Measurements from ENCODE around the gene MRPS10.
"Not testable (repeated sequence)": the region's sequence is repeated elsewhere in the genome, so short reads cannot be mapped to it uniquely, and the experiment has no call there.

Gene MRPS10

GRCh38 chr6:42236682-42237473, 19.2 kb upstream of the MRPS10 start:
- no peak for DNase-seq

- no peak for DNase-seq
These were observed 18.4 kb upstream of the MRPS10 start for GRCh38 chr6:42236030-42236429.

DNA sequence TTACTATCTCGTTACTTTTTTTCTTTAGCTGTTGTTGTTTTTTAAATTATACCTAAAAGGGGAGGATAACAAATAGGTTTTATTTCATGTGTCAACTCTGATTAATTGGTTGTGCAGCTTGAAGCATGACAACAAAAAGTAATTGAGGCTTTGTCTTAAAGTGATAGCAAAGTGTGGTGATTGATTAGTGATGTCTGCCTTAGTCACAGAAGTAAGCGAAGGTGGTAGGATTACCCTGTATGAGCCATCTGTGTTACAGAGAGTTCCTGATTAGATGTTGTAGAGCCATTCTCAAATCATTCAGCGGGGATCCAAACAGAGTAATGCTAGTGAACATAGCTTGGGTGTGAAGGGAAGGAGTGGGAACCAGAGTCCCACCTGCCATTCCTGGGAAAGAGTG, 14.4 kb upstream of the MRPS10 start:
- DNase-seq: no peak

DNA sequence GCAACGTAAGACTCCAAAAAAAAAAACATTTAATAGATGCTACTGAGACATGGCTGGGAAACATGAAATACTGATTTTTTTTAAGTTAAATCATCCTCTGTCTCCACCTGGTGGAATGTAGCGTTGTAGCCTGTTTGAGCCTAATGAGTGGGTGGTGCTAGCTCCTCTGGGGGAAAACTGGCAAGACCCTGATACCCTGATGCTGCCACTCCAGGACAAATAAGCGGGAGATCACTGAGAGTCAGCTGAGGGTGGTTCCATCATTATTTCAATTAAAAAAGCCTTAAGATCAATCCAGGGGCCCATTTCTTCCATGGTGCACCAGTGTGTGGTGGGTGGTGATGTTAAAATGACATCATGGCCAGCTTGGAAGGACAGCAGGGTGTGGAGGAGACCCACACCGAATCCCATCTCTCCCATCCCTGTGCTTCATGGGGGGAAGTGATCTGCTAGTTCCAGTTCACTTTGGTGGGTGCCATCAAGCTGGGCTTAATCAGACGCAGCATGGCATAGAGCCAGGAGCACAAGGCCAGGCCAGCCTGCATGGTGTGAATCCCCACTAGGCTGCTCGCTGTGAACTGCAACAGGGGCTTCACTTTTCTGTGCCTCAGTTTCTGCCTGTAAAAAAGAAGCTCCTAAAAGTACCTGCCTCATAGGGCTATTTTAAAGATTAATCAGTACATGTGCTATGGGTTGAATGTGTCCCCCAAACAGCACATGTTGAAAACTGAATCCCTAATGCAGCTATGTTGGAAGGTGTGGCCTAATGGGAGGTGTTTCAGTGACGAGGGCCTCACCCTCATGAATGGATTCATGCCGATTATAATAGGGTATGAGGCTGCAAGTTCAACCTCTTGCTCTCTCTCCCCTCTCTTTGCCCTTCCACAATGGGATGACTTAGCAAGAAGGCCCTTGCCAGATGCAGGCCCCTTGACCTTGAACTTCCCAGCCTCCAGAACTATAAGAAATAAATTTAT, 13.0 kb upstream of the MRPS10 start:
- no peak for DNase-seq

GRCh38 chr6:42229506-42230119, 12.0 kb upstream of the MRPS10 start:
- DNase-seq: no peak

GRCh38 chr6:42228305-42228704, 10.6 kb upstream of the MRPS10 start:
- no peak for DNase-seq

DNA sequence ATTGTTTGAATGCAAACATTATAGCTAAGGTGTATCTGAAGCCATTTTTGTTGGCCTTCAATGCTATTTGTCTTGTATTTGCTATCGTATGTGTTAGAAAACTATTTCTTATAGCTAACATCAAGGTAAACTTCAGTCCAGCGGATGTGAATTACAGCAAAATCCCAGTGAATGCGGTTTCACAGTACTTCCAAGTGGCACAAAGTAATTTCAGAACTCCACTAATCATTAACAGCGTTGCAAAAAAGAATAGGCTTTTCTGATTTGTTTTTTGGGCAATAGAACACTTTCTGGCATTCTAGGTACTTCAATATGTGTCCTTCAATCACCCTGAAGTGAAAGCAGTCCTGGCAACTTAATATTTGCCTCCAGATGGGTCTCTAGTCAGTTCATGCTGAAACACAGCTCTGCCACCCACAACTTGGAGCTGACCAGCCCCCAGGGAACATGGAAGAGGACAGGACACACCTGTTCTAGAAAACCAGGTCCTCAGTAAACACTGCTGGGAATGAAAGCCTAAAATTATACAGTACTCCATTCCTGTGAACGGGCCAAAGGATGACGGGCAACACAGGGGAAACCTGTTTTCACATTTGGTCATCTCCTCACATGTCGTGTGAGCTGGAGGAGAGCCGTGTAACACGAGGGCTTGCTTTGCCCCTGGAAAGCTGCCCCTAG, 9.7 kb upstream of the MRPS10 start:
- DNase-seq: no peak

GRCh38 chr6:42226645-42227143, 9.0 kb upstream of the MRPS10 start:
- DNase-seq: no peak

DNA sequence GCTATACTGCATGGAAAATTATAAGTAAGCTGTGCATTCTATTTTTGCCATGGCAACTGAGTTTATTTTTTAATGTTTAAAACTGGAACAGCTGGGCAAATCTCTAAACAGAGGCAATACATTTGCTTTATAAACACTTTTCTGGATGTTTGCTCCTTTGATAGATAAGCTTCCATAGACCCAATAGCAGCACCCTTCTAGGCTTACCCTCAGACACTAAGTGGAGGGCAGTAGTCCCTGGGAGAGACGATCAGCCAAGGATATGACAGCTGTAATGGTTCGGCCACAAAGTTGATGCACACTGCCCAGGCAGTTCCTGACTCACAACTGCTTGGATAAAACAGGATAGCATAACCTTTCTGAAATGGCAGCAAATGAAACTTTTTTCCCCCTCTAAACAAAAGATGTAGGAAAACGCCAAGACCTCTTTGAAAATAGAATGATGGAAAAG, 8.5 kb upstream of the MRPS10 start:
- no peak for DNase-seq

DNA sequence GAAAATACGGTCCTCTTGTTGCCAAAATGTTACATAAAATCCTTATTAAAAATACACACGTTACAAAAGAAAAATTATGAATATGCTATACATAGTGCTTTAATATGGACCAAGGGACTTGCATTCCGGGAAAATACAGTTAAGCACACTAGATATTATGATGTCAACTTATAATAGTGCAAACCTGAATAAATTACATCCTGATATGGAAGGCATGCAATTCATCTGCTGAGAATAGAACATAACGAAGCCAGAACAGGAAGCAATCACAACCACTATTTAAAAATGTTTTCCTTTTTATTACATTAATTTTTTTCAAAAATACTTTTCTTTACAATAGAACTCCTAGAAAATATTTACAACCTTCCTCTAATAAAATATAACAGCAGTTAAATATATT, 7.8 kb upstream of the MRPS10 start:
- DNase-seq: no peak

DNA sequence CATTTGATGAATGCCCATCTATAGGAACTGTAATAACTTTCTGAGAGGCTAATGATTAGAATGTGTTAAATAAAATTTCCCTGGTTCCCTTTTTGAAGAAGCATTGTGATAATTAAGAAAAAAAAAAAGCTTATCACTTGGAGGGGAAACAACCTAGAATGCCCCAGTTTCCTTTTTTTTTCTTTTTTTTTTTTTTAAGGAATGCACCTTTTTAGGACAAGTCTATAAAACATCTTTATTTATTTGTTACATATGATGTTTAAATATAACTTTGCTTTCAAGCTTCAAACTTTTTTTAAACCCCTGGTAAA, 7.3 kb upstream of the MRPS10 start:
- no peak for DNase-seq

GRCh38 chr6:42224222-42225028, 6.8 kb upstream of the MRPS10 start:
- DNase-seq: peak; percentile 15

DNA sequence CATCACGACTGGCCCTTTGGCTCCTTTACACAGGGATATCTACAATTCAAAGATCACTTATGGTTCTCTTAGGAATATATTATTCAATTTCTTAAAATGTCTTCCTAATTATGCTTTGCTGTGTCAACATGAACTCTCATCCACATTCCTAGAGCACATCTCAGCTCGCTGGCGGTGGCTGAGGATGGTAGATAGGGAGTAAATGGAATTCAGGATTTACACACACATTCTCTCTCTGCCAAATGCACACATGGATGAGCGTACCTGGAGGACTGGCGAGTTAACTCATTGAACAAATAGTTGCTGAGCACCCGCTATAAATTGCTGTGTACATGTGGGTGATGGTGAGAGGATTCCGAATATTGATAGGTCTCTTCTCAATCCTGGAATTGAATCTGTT, 4.8 kb upstream of the MRPS10 start:
- no peak for DNase-seq

DNA sequence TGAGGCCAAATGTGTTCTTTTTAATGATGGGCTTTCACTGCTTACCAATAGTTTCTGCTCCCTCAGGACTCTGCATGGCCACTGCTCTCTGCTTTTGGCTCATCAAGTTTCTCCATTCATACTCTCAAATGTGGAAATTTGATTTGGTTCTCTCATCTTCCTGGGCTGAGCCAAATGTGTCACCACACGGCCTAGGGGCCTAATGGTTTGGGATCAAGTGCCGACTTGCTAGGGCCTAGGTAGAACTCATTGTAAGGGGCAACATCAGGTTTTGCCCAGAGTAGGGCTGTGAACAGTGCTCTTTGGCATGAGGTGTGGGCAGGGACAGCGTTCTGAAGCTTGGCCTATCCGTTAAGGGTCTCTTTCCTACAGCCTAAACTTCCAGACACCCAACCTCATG, 3.9 kb upstream of the MRPS10 start:
- DNase-seq: no peak

- DNase-seq: no peak
These were observed 3.1 kb upstream of the MRPS10 start for GRCh38 chr6:42220807-42221206.

GRCh38 chr6:42217157-42217518, 523 bp downstream of the MRPS10 start:
- no peak for DNase-seq

DNA sequence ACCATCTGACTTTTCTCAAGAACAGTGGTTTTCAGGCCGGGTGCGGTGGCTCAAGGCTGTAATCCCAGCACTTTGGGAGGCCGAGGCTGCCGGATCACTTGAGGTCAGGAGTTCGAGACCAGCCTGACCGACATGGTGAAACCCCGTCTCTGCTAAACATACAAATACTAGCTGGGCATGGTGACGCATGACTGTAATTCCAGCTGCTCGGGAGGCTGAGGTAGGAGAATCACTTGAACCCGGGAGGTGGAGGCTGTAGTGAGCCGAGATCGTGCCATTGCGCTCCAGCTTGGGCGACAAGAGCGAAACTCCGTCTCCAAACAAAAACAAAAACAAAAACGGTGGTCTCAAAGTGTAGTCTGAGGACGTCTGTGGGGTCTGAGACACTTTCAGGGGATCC, 1.2 kb downstream of the MRPS10 start:
- not testable (repeated sequence) for DNase-seq

DNA sequence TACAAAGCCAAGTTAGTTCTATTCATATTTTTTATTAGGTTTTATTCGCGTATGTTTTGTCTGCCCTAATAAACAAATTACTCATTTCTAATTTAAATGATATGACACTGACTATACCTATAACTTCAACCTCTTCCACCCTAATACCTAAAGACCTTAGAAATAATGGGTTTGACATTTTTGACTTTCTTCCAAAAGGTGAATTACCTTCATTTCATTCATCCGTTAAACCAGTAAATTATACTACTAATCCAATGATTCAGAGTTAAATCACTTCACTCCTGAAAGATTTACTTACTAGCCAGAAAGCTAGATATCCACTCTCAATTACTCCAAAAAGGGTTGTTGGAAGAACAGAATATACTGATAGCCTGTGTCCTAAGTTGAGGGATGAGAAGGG, 5.2 kb downstream of the MRPS10 start:
- DNase-seq: no peak

GRCh38 chr6:42211726-42212125, 5.9 kb downstream of the MRPS10 start:
- no peak for DNase-seq

- no peak for DNase-seq
These were observed 7.1 kb downstream of the MRPS10 start for GRCh38 chr6:42210551-42210950.

DNA sequence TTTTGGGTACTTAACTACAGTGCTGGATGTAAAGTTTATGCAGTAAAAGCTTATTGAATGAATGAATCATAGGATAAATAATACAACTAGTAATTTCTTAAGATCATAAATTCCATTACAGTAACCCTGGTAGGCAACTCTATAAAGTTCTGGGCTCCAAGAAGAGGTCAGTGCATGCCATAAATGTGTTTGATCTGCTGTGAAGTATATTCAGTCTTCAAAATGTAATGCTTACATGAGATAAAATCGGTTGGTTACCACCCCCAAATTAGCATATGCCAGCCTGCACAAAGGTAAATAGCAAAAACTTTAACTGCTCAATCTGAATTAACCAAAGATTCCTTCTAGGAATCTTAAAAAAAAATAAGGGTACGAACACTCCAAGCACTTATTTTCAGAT, 10.1 kb downstream of the MRPS10 start:
- not testable (repeated sequence) for DNase-seq

DNA sequence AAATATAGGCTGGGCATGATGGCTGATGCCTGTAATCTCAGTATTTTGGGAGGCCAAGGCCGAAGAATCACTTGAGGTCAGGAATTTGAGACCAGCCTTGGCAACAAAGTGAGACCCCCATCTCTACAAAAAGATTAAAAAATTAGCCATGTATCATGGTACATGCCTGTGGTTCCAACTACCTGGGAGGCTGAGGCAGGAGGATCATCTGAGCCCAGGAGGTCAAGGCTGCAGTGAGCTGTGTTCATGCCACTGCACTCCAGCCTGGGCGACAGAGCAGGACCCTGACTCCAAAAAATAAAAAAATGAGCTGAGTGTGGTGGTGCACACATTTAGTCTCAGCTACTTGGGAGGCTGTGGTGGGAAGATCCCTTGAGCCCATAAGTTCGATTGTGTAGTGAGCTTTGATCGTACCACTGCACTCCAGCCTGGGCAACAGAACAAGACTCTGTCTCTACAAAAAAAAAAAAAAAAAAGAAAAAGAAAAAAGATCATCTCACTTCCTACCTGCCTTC, 12.8 kb downstream of the MRPS10 start:
- no peak for DNase-seq
